GM12874 (cell line): ENCODE measurements around the gene APLP2.

Source experiments
- TF ChIP-seq, protein P1 (sequence below): IDR thresholded peaks from 2 replicates; pipeline ENCODE4 v1.5.1; 2011; ENCODE audit warnings: low read depth, mild to moderate bottlenecking, control low read depth, low read length, moderate library complexity; ENCODE audit not compliant: insufficient read depth

Gene APLP2

GRCh38 chr11:130031945-130032344, 37.7 kb upstream of the APLP2 start:
- TF ChIP-seq, protein P1, sequence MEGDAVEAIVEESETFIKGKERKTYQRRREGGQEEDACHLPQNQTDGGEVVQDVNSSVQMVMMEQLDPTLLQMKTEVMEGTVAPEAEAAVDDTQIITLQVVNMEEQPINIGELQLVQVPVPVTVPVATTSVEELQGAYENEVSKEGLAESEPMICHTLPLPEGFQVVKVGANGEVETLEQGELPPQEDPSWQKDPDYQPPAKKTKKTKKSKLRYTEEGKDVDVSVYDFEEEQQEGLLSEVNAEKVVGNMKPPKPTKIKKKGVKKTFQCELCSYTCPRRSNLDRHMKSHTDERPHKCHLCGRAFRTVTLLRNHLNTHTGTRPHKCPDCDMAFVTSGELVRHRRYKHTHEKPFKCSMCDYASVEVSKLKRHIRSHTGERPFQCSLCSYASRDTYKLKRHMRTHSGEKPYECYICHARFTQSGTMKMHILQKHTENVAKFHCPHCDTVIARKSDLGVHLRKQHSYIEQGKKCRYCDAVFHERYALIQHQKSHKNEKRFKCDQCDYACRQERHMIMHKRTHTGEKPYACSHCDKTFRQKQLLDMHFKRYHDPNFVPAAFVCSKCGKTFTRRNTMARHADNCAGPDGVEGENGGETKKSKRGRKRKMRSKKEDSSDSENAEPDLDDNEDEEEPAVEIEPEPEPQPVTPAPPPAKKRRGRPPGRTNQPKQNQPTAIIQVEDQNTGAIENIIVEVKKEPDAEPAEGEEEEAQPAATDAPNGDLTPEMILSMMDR, result no peak

DNA sequence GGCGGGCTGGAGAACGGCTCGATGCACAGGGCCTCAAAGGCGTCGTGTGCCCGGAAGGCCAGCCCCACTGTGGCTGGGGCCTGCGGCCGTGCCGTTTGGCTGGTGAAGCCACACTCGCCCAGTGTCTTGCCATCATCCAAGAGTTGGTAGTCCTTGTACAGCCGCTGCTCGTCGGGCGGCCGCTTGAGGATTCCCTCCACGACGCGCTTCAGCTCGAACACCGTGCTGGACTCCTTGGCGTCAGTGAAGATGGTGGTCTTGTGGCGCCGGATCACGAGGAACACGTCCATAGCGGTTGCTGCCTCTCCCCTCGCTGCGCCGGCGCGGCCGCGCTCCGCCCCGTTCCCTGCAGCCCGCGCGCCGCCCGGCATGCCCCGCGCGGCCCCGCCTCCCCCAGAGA, 36.8 kb upstream of the APLP2 start:
- TF ChIP-seq, protein P1, result no peak

- TF ChIP-seq, protein P1, result no peak
These were observed 35.5 kb upstream of the APLP2 start for GRCh38 chr11:130034236-130034635.

DNA sequence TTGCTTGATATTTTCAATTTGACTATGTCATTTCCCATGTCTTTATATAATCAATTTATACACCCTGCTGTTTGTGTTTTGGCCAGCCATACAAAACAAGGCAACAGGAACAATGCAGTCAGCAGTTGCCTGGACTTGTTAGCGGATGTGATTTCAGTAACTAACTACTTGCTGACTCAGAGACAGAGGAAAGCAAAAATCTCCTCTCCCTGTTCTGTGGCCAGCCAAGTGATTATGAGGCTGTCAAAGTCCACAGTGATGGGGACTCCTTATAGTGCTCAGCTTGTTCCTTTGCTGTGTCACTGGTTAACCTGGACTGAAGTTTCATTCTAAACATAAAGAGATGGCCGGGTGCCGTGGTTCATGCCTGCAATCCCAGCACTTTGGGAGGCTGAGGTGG, 32.6 kb upstream of the APLP2 start:
- TF ChIP-seq, protein P1, result no peak

DNA sequence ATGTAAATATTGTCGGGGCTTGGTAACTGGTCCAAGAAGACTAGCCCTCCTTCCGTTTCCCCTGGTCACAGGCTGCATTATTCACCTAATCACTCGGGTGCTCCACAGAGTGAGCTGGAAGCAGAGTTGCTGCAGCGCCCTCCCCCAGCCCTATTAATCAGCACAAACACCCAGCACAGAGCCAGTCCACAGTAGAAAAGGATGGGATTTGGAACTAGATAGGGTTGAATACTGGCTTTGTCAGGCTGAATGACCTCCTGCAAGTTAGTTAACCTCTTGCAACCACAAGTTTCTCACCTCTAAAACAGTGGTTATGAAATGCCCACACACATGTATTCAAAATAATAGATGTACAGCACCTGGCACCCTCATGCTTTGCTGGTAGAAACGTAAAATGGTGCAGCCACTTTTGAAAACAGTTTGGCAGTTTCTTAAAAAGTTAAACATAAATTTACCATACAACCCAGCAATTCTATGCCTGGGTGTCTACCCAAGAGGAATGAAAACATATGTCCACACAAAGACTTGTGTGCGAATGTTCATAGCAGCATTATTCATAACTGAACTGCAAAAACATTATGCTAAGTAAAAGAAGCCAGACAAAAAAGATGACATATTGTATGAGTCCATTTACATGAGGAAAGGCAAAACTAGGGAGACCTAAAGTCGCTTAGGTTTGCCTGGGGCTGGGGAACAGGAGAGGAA, 31.7 kb upstream of the APLP2 start:
- TF ChIP-seq, protein P1, result no peak

DNA sequence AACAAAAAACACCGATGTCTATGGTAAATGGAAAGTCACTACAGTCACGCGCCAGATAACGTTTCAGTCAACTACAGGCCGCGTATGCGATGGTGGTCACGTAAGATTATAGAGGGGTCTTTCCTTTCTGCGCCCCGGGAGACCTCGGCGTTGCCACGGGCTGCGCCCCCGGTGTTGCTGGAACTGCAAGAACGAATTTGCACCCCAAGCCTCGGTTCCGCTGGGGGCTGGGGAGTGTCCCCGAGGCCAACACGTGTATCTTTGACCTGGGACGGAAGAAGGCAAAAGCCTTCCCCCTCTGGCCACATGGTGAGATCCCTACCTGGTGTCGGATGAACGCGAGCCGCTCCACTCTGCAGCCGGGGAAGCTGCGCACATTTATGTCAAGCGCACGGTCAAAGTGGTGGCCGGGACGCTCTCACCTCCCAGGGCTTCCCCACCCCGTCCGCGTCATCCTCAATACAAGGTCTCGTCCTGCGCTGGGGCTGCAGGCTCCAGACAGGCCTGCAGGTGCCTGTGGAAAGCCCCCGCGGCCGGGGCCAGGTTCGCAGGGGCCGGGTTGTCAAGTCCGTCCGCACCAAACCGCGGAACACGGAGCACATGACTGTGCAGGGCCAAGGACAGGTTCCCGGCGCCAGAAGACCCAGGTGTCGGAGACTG, 29.3 kb upstream of the APLP2 start:
- TF ChIP-seq, protein P1, result no peak

- TF ChIP-seq, protein P1, result no peak
These were observed 27.6 kb upstream of the APLP2 start for GRCh38 chr11:130042093-130042591.
